ENCODE measurements around the gene SMAD7. TPM values are rescaled to one million over a fixed set of nuclear protein-coding genes. Genes with fewer than 3 reads are reported as not detected.

The SMAD7 gene
- total RNA-seq, 1 experiment from 2014 or later = 5.8 TPM

- H2AFZ ChIP-seq = no peak overlapping the region
- DNase-seq = no peak
- H3K9me2 ChIP-seq (ENCODE audit: insufficient read depth) = no peaks in the 10 kb centered on the region
- H3K4me1 ChIP-seq (replicated peaks; ENCODE audit: insufficient read depth) = peaks cover 41% of the 10 kb centered on the region
- TF ChIP-seq, protein P1, sequence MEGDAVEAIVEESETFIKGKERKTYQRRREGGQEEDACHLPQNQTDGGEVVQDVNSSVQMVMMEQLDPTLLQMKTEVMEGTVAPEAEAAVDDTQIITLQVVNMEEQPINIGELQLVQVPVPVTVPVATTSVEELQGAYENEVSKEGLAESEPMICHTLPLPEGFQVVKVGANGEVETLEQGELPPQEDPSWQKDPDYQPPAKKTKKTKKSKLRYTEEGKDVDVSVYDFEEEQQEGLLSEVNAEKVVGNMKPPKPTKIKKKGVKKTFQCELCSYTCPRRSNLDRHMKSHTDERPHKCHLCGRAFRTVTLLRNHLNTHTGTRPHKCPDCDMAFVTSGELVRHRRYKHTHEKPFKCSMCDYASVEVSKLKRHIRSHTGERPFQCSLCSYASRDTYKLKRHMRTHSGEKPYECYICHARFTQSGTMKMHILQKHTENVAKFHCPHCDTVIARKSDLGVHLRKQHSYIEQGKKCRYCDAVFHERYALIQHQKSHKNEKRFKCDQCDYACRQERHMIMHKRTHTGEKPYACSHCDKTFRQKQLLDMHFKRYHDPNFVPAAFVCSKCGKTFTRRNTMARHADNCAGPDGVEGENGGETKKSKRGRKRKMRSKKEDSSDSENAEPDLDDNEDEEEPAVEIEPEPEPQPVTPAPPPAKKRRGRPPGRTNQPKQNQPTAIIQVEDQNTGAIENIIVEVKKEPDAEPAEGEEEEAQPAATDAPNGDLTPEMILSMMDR (conservative IDR thresholded peaks at IDR 0.05) = no peak
- TF ChIP-seq EZH2 (IDR thresholded peaks at IDR 0.05; ENCODE audit: low read depth) = no peak
- peaks cover 34% of the 10 kb centered on the region for H4K20me1 ChIP-seq (ENCODE audit: insufficient read depth)
- no peaks in the 10 kb centered on the region for H3K9me3 ChIP-seq (ENCODE audit: insufficient read depth, low read depth)
- intact Hi-C loops (cut with micrococcal nuclease; ENCODE audit: unreplicated experiment) = no loop called here
- H3K4me3 ChIP-seq = no peak overlapping the region
- peaks cover 97% of the 10 kb centered on the region for H3K79me2 ChIP-seq (ENCODE audit: low read depth)
- no peaks in the 10 kb centered on the region for H3K27me3 ChIP-seq (ENCODE audit: insufficient read depth, low read depth)
- H3K27ac ChIP-seq = 0 out of 2 replicates have a peak overlapping the region, but pooled peaks have one; percentile 22
- CTCF ChIA-PET = no interaction called here
- no peak overlapping the region for H3K4me2 ChIP-seq
- BruUV-seq (replicated peaks) = no TSS peak
- peaks cover 16% of the 10 kb centered on the region for H3F3A ChIP-seq (ENCODE audit: insufficient read depth, low read depth)
- POLR2A ChIA-PET (ENCODE audit: unreplicated experiment) = no interaction called here
- H3K36me3 ChIP-seq (ENCODE audit: low read depth) = no peaks in the 10 kb centered on the region
Observed at GRCh38 chr18:48933578-48934414, 17.0 kb downstream of the SMAD7 start.

DNA sequence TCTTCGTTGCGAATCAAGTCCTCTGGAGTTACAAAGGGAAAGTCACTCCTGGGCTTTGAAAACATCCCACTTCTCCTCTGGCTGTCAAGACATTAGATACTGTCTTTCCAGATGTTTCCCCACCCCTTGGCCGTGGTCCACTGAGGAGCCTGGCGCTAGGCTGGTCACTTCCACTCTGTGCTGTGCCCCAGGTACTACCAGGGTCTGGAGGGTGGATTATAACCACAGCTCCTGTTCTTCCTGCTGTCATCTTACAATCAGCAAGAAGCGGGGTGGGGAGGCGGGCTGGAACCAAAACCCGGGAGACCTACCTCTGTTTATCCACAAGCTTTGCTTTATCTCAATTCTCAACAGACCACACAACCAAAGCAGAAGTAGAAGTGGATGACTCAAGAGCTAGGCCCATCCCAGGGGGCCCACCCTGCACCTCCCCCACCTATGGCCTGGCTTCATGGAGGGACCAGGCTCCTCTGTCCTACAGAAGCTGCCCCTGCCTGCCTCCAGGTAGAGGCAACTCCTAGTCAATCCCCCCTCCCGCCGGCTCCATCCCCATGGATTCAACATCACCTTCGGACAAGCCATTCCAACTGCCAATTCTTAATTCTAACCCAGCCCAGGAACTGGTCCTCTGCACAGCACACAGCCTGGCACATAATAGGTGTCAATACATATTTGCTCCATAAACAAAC, 17.8 kb downstream of the SMAD7 start:
- Histone ChIP-seq H3K4me2 (no peak overlapping the region), H2AFZ (no peak overlapping the region), H3K27me3 (ENCODE audit: insufficient read depth, low read depth) (no peaks in the 10 kb centered on the region), H4K20me1 (ENCODE audit: insufficient read depth) (peaks cover 27% of the 10 kb centered on the region), H3K4me3 (no peak overlapping the region), H3K9me3 (ENCODE audit: insufficient read depth, low read depth) (no peaks in the 10 kb centered on the region), H3K79me2 (ENCODE audit: low read depth) (peaks cover 97% of the 10 kb centered on the region), H3K27ac (no peak overlapping the region), H3F3A (ENCODE audit: insufficient read depth, low read depth) (peaks cover 15% of the 10 kb centered on the region), H3K4me1 (replicated peaks; ENCODE audit: insufficient read depth) (peaks cover 33% of the 10 kb centered on the region), H3K36me3 (ENCODE audit: low read depth) (no peaks in the 10 kb centered on the region), H3K9me2 (ENCODE audit: insufficient read depth) (no peaks in the 10 kb centered on the region)
- DNase-seq = no peak
- TF ChIP-seq, protein P1 (conservative IDR thresholded peaks at IDR 0.05) = no peak
- no peak for TF ChIP-seq EZH2 (IDR thresholded peaks at IDR 0.05; ENCODE audit: low read depth)
- POLR2A ChIA-PET (ENCODE audit: unreplicated experiment) = no interaction called here
- intact Hi-C loops (cut with micrococcal nuclease; ENCODE audit: unreplicated experiment) = no loop called here
- CTCF ChIA-PET = no interaction called here
- no TSS peak for BruUV-seq (replicated peaks)

DNA sequence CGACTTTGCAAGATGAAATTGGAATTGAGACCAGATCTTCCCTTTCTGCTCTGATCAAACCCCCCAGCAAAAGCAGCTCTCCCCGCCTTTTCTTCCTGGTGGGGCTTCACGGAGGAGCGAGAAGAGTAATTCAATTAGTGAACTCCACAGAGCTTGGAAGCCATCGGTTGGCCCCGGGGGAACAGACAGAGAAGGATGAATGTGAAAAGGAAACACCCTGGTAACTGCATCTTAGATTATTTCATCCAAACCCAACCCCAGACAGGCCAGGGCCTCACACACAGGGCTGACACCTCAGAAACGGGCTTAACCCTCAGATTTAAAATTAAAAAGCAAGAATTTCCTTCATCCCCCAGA, 18.3 kb downstream of the SMAD7 start:
- Histone ChIP-seq H3K27me3 (ENCODE audit: insufficient read depth, low read depth) (no peaks in the 10 kb centered on the region), H3K4me2 (no peak overlapping the region), H2AFZ (no peak overlapping the region), H3F3A (ENCODE audit: insufficient read depth, low read depth) (peaks cover 9% of the 10 kb centered on the region; the same call in 1 of the 2 replicates), H3K27ac (no peak overlapping the region), H3K9me2 (ENCODE audit: insufficient read depth) (no peaks in the 10 kb centered on the region), H4K20me1 (ENCODE audit: insufficient read depth) (peaks cover 27% of the 10 kb centered on the region), H3K4me1 (replicated peaks; ENCODE audit: insufficient read depth) (peaks cover 28% of the 10 kb centered on the region), H3K4me3 (no peak overlapping the region), H3K9me3 (ENCODE audit: insufficient read depth, low read depth) (no peaks in the 10 kb centered on the region), H3K36me3 (ENCODE audit: low read depth) (no peaks in the 10 kb centered on the region), H3K79me2 (ENCODE audit: low read depth) (peaks cover 99% of the 10 kb centered on the region)
- no peak for DNase-seq
- CTCF ChIA-PET = no interaction called here
- no peak for TF ChIP-seq EZH2 (IDR thresholded peaks at IDR 0.05; ENCODE audit: low read depth)
- TF ChIP-seq, protein P1 (conservative IDR thresholded peaks at IDR 0.05) = no peak
- intact Hi-C loops (cut with micrococcal nuclease; ENCODE audit: unreplicated experiment) = no loop called here
- BruUV-seq (replicated peaks) = no TSS peak
- POLR2A ChIA-PET (ENCODE audit: unreplicated experiment) = no interaction called here
